ENCODE measurements around the gene SERPINF2. TPM values are rescaled to one million over a fixed set of nuclear protein-coding genes. Genes with fewer than 3 reads are reported as not detected.
"Not testable (repeated sequence)": the region's sequence is repeated elsewhere in the genome, so short reads cannot be mapped to it uniquely, and the experiment has no call there.

SERPINF2 gene
- total RNA-seq, 1 donor from 2014 or later: 0.91 TPM

DNA sequence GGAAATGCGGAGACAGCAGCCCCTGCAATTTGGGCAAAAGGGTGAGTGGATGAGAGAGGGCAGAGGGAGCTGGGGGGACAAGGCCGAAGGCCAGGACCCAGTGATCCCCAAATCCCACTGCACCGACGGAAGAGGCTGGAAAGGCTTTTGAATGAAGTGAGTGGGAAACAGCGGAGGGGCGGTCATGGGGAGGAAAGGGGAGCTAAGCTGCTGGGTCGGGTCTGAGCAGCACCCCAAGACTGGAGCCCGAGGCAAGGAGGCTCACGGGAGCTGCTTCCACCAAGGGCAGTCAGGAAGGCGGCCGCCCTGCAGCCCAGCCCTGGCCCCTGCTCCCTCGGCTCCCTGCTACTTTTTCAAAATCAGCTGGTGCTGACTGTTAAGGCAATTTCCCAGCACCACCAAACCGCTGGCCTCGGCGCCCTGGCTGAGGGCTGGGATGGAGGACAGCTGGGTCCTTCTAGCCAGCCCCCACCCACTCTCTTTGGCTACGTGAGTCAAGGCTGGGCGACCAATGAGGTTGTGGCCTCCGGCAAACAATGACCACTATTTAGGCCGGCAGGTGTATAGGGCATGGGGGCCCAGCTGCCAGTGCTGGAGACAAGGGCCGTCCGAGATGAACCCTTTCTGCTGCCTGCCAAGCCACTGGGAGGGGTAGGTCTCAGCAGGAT is 19.7 kb downstream of the SERPINF2 start:
- intact Hi-C loops (cut with micrococcal nuclease): no loop called here

DNA sequence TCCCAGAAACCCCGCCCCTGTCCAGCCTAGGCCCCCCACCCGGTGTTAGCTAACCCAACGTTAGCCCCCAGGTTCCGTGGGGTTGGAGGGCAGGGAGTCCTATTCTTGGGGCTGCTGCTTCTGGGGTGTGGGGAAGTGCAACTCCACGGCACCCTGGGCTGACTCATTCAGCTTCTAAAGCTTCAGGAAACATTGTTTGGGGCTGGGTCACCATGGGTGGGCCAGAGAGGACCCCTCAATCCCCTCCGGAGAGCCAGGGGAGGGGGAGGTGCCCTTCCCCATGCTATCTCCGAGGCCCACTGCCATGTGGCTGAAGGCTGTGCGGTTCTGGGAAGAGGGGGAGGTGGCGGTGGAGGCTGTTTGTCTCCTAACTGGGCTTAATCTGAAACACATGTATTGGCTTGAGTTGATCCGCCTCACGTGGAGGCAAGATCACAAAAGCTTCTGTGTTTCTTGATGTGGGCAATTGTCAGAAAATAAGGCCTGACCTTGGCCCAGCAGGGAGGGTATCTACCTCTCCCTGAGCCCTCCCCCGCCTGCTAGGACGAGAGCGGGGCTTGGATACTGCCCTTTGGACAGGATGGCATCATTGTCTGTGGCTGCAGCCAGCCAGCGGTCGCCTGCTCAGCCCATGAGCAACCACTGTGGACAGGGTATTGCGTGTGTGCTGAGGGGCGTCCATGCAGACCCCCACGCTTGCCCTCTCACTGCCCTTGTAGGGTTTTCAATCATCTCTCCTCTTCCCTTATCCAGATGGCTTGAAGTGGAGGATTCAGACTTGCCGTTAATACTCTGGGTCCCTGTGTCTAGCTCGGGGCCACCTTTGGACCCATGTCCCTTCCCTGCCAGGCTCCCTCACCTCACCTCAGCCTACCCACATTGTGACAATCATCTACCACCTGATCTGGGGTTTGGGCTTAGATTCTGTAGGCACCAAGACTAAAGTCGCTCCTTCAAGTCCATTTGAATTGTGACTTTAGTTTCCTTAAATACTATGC is 20.5 kb downstream of the SERPINF2 start:
- intact Hi-C loops (cut with micrococcal nuclease): no loop called here

DNA sequence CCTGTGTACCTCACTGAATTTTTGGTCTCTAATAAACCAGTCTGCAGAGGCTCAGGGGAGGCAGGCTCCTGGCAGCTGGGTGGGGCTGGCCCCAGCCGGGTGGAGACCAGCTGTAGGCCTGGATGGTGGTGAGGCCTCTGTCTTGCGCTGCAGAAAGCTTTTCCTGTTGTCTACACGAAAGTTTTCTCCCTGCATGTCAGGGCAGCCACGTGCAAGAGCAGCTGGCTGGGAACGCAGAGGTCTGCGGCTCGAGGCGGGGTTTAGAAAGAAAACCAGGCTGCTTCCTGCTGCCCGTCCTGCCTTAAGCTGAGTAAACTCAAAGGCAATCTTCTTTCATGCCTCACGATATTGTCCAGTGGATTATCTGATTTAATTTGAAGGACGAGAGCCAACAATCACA is 21.6 kb downstream of the SERPINF2 start:
- intact Hi-C loops (cut with micrococcal nuclease): loop anchor here (1.0 to 2.0 kb wide), 5 partner anchors 20 to 107 kb away; partner anchors contain the start of genes RPA1 and WDR81

DNA sequence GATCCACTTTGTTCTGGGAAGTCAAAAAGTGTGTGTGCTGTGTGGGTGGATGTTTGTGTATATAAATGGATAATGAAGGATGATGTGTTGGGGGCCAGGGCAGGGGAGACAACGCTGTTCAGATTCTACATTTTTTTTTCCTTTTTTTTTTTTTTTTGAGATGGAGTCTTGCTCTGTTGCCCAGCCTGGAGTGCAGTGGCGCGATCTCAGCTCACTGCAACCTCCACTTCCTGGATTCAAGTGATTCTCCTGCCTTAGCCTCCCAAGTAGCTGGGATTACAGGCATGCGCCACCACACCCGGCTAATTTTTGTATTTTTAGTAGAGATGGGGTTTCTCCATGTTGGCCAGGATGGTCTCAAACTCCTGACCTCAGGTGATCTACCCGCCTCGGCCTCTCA is 22.0 kb downstream of the SERPINF2 start:
- intact Hi-C loops (cut with micrococcal nuclease): loop anchor here (1.0 to 2.0 kb wide), 5 partner anchors 20 to 106 kb away; partner anchors contain the start of genes RPA1 and WDR81

GRCh38 chr17:1765576-1765975 is 22.9 kb downstream of the SERPINF2 start:
- intact Hi-C loops (cut with micrococcal nuclease): loop anchor here (2.0 kb wide), 3 partner anchors 41 to 105 kb away; partner anchors contain the start of gene WDR81

- intact Hi-C loops (cut with micrococcal nuclease): no loop called here
Observed at GRCh38 chr17:1766382-1767135, 23.9 kb downstream of the SERPINF2 start.

GRCh38 chr17:1767358-1767757 is 24.7 kb downstream of the SERPINF2 start:
- intact Hi-C loops (cut with micrococcal nuclease): no loop called here

GRCh38 chr17:1769822-1770477 is 27.3 kb downstream of the SERPINF2 start:
- intact Hi-C loops (cut with micrococcal nuclease): no loop called here

GRCh38 chr17:1773000-1773695 is 30.5 kb downstream of the SERPINF2 start:
- intact Hi-C loops (cut with micrococcal nuclease): not testable (repeated sequence)

DNA sequence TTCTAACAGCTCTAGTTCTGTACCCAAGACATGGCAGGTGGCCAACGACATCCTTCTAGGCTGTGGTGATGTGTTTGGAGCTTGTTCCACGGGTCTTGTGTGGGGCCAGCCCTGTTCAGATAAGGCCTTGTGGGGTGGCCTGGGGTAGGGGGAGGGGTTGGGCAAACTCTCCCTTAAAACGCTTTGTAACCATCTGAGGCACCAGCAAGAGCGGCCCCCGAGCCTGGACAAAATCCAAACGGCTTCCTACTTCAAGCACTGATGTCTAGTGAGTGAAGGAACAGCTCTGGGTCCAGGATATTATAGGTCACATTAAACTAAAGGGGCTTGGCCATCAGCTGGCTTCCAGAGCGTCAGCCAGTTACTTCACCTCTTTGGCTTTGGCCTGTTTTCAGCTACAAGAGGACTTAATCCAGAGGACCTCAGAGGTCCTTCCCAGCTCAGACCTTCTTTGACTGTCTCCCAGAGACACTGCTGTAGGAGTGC is 31.1 kb downstream of the SERPINF2 start:
- intact Hi-C loops (cut with micrococcal nuclease): no loop called here

- intact Hi-C loops (cut with micrococcal nuclease): no loop called here
Observed at GRCh38 chr17:1774390-1775176, 31.9 kb downstream of the SERPINF2 start.

- intact Hi-C loops (cut with micrococcal nuclease): no loop called here
Observed at GRCh38 chr17:1776328-1776727, 33.7 kb downstream of the SERPINF2 start.

GRCh38 chr17:1776857-1777256 is 34.2 kb downstream of the SERPINF2 start:
- intact Hi-C loops (cut with micrococcal nuclease): no loop called here

- intact Hi-C loops (cut with micrococcal nuclease): no loop called here
Observed at GRCh38 chr17:1779571-1780131, 37.0 kb downstream of the SERPINF2 start.

GRCh38 chr17:1782171-1782567 is 39.5 kb downstream of the SERPINF2 start:
- intact Hi-C loops (cut with micrococcal nuclease): no loop called here

DNA sequence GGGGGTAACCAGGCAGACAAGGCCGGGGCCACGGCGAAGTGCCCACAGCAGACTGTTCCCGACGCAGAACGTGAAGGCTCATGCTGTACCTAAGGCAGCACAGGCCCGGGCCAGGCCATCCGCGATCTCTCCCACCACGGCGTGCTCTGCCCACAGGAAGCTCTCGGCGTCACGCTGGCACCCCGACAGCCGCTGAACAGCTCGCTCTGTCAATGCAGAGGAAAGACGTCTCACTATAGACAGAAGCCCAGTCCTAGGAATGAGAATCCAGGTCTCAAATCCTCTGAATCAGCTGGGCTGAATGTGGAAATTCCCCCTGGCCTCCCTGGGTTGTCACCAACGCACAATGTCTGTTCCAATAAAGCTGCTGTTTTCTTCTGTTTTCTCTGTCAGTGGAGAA is 40.6 kb downstream of the SERPINF2 start:
- intact Hi-C loops (cut with micrococcal nuclease): no loop called here

DNA sequence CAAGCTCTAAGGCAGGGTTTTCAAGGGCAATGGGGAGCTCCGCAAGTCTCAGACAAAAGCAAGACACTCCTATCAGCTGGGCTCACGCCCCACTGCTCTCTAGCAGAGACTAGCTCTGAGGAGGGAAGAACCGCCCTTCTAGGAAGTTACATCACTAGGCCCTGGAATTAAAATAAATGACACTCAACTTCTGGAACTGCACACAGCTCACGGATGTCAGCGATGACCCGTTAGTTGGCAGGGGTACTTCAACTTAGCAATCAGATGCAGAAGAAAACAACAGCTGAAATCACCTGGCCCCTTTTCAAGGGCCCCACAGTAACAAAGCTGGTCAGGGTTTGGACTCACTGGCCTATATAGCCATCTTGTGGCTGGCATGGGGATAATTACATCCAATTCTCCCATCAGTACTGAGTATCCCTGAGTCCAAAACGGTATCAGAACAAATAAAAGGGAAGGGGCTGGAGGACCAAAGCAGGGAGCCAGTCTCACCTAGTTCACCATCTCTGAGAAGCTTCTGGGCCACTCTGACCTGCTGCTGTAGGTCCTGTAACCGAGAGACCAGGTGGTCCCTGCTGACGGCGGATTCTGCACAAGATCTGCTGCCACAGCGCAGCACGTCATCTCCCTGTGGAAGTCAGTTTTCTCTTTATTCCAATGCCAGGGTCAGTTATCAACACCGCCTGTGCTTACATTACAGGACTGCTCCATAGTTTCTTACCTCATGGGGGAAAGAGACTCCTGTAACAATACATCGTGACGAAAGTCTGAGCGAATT is 41.4 kb downstream of the SERPINF2 start:
- intact Hi-C loops (cut with micrococcal nuclease): loop anchor here (1.0 kb wide), 3 partner anchors 20 to 115 kb away; no protein-coding TSS in a partner anchor

- intact Hi-C loops (cut with micrococcal nuclease): no loop called here
Observed at GRCh38 chr17:1785930-1786329, 43.3 kb downstream of the SERPINF2 start.

All from T-helper 1 cell treated with Interleukin-12 subunit alpha and Interleukin-12 subunit beta and Interleukin-4 antibody, amounts not matched to agents 30 ng/mL and 1 ng/mL, for 36 hours (primary cell).